ENCODE results near the gene ALPL. TPM values are rescaled to one million over a fixed set of nuclear protein-coding genes. Genes with fewer than 3 reads are reported as not detected.

Gene ALPL
- polyA plus RNA-seq, 2 of the 4 experiments (the other 2 are of a cell fraction): 0.06 to 0.31 TPM

DNA sequence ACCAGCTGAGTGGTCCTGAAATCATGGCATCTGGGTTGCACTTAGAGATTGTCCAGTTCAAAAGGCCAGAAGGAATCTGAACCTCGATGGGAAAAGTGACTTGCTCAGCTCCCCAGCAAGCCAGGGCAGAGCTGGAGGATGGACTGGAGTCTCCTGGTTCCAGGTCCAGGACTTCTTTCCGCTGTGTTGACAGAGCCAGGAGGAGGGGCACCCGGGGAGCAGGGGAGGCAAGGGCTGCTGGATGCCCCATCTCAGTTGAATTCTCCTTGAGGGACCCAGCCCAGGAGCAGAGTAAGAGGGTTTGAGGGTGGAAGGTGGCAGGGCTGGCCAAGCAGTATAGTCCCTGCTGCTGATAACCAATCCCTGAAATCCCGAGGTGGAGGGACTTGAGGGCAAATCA lies 2.4 kb upstream of the ALPL start:
- Histone ChIP-seq H3K4me2 (no peak overlapping the region), H3K4me1 (no peaks in the 10 kb centered on the region), H3K27ac (no peak overlapping the region), H3K9me3 (no peaks in the 10 kb centered on the region), H3K4me3 (no peak overlapping the region)
- 16% methylated on average over 4 of the region's 4 CpGs for WGBS (ENCODE audit: missing lambda C conversion rate)
- no peak for ATAC-seq
- POLR2A ChIA-PET: no interaction called here
- TF ChIP-seq FOSL2 (IDR thresholded peaks at IDR 0.05) (no peak), FOSL2 (CRISPR knock-in tag; IDR thresholded peaks at IDR 0.05) (no peak), NR3C1 (IDR thresholded peaks at IDR 0.05) (no peak), GATA3 (IDR thresholded peaks at IDR 0.05; ENCODE audit: borderline replicate concordance) (no peak), SMC3 (IDR thresholded peaks at IDR 0.05) (no peak), POLR2AphosphoS2 (conservative IDR thresholded peaks at IDR 0.05; ENCODE audit: low read length) (no peak), HOXB5 (CRISPR knock-in tag; IDR thresholded peaks at IDR 0.05) (no peak), NPAS2 (CRISPR knock-in tag; IDR thresholded peaks at IDR 0.05; ENCODE audit: borderline replicate concordance) (no peak), RARB (CRISPR knock-in tag; IDR thresholded peaks at IDR 0.05) (no peak), RFX5 (IDR thresholded peaks at IDR 0.05) (no peak), JUN (IDR thresholded peaks at IDR 0.05) (no peak)
- TF ChIP-seq, protein P1, sequence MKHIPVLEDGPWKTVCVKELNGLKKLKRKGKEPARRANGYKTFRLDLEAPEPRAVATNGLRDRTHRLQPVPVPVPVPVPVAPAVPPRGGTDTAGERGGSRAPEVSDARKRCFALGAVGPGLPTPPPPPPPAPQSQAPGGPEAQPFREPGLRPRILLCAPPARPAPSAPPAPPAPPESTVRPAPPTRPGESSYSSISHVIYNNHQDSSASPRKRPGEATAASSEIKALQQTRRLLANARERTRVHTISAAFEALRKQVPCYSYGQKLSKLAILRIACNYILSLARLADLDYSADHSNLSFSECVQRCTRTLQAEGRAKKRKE (CRISPR knock-in tag; IDR thresholded peaks at IDR 0.05; ENCODE audit: low read depth): no peak
- TF ChIP-seq, protein P2, sequence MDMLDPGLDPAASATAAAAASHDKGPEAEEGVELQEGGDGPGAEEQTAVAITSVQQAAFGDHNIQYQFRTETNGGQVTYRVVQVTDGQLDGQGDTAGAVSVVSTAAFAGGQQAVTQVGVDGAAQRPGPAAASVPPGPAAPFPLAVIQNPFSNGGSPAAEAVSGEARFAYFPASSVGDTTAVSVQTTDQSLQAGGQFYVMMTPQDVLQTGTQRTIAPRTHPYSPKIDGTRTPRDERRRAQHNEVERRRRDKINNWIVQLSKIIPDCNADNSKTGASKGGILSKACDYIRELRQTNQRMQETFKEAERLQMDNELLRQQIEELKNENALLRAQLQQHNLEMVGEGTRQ (IDR thresholded peaks at IDR 0.05): no peak
- CTCF ChIA-PET: interaction anchor here (0.6 to 10.3 kb wide), 7 partner anchors 11 to 252 kb away, joined by 3 to 60 read pairs (median 4); no protein-coding TSS in a partner anchor
- FAIRE-seq: no peak
- no peak for DNase-seq (ENCODE audit: low read depth in 1 of 2, low spot score in 1 of 2)

DNA sequence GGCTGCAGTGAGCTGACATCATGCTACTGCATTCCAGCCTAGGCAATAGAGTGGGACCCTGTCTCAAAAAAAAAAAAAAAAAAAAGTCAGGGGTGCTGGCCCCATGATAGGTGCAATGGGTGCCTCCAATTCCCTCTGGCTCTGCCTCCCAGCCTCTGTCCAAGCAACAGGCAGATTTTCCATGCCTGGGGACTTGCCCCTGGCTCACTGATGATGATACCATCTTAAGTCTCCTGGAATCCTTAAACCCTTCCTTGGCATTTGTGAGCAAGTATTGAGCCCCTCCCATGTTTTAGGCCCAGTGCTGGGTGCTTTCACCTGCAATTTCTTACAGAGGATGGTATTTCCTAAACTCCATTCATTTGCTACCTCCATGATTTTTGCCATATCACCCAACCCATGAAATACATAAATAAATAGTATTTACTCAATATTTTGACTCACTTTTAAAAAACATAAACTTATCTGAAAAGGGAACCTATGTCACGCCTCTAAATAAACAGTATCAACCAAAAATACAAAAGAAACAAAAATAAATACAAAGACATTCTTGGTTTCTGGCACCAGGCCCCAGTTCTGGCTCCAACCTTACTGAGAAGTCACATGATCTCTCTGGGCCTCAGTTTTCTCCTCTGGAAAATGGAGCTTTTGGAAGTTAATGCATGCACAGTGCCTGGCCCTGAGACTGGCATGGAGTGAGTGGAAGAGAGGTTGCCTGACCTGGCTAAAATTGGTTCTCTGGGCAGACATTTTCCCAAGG lies 1.5 kb upstream of the ALPL start:
- FAIRE-seq (no peak), DNase-seq (ENCODE audit: low read depth in 1 of 2, low spot score in 1 of 2) (no peak), ATAC-seq (no peak)
- Histone ChIP-seq H3K4me3 (no peak overlapping the region), H3K4me2 (no peak overlapping the region), H3K9me3 (no peaks in the 10 kb centered on the region), H3K4me1 (no peaks in the 10 kb centered on the region), H3K27ac (no peak overlapping the region)
- ChIA-PET POLR2A (no interaction called here), CTCF (interaction anchor here (0.5 to 10.3 kb wide), 8 partner anchors 10 to 152 kb away, joined by 3 to 60 read pairs (median 5); no protein-coding TSS in a partner anchor)
- TF ChIP-seq POLR2AphosphoS2 (conservative IDR thresholded peaks at IDR 0.05; ENCODE audit: low read length) (no peak), KDM1A (IDR thresholded peaks at IDR 0.05; ENCODE audit: low read depth) (no peak), HDAC2 (IDR thresholded peaks at IDR 0.05) (no peak), KDM5A (IDR thresholded peaks at IDR 0.05) (no peak), RFX5 (IDR thresholded peaks at IDR 0.05) (no peak), CHD2 (IDR thresholded peaks at IDR 0.05; ENCODE audit: low read length, partially characterized antibody) (no peak), SREBF2 (IDR thresholded peaks at IDR 0.05) (no peak), RCOR1 (IDR thresholded peaks at IDR 0.05; ENCODE audit: low read depth, low read length) (no peak), ESRRA (IDR thresholded peaks at IDR 0.05; ENCODE audit: borderline replicate concordance, low read length) (no peak), CHD4 (IDR thresholded peaks at IDR 0.05; ENCODE audit: borderline replicate concordance) (no peak), RARB (CRISPR knock-in tag; IDR thresholded peaks at IDR 0.05) (no peak), FOXS1 (CRISPR knock-in tag; IDR thresholded peaks at IDR 0.05) (no peak), HOXB5 (CRISPR knock-in tag; IDR thresholded peaks at IDR 0.05) (no peak), CEBPB (IDR thresholded peaks at IDR 0.05) (no peak), CBX8 (IDR thresholded peaks at IDR 0.05) (no peak), BHLHE40 (IDR thresholded peaks at IDR 0.05; ENCODE audit: low read depth, low read length) (no peak), TP53 (CRISPR knock-in tag; IDR thresholded peaks at IDR 0.05) (no peak)
- TF ChIP-seq, protein P3, sequence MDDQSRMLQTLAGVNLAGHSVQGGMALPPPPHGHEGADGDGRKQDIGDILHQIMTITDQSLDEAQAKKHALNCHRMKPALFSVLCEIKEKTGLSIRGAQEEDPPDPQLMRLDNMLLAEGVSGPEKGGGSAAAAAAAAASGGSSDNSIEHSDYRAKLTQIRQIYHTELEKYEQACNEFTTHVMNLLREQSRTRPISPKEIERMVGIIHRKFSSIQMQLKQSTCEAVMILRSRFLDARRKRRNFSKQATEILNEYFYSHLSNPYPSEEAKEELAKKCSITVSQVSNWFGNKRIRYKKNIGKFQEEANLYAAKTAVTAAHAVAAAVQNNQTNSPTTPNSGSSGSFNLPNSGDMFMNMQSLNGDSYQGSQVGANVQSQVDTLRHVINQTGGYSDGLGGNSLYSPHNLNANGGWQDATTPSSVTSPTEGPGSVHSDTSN (IDR thresholded peaks at IDR 0.05): no peak
- 62% methylated on average over 1 of the region's 1 CpG for WGBS (ENCODE audit: missing lambda C conversion rate)

All from A549 (cell line).